ENCODE data around the gene TRMT61A. TPM values are rescaled to one million over a fixed set of nuclear protein-coding genes. Genes with fewer than 3 reads are reported as not detected.

Gene TRMT61A
- total RNA-seq (2021), result 22.5 and 25.9 TPM in 2 replicates
- percentile 69 among the genes with signal in this experiment for Bru-seq, nascent RNA
- percentile 65 among the genes with signal in this experiment for BruChase-seq, experiment 1, labeled RNA remaining after a 2-hour chase
- percentile 73 among the genes with signal in this experiment for BruChase-seq, experiment 2, labeled RNA remaining after a 6-hour chase
- long read RNA-seq, transcript TRMT61A-202 (4 exons, 3,229 nt), result major isoform, 23 of 40 reads
- long read RNA-seq, partial matches to known transcripts, result 15 of 40 reads
- long read RNA-seq, other reads (novel, unspliced or antisense), result 2 of 40 reads

DNA sequence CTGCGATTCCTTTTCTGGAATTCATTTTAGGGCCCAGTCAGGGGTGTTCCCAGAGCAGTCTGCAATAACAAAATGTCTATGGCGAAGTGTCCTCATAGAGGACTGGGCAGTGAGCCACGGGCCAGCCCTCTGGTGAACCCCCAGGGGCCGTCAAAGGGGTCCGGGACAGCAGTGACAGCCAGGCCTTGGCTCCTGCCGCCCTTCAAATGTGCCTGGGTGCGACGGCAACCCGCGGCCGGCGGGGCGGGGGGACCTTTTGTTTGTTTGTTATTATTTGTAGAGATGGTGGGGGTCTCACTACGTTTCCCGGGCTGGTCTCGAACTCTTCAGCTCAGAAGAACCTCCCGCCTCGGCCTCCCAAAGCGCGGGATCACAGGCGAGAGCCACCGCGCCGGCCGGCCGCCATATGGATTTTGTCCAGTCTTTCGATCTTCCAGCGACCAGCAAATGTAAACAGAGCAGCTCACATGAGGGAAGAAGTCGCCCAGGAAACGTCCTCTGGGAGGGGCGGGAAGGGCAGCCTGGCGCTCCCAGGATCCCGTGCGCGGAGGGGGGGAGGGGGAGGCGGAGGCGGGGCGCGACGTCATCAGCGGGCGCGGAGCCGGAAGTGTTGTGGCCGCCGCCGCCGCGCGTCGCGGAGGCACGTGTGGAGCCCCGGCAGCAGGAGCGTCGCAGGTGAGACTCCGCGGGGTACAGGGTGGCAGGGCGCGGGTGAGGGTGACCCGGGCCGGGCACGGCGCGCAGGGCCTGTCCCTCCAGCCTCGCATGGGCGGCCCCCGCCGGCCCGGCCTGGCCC is at the start of gene TRMT61A:
Gene TRMT61A, plus strand, starts transcription at position 610 of the 796 bp plus-strand sequence. CDS start 783 bp downstream, outside the sequence.
- TSS peak; percentile 74 for BruUV-seq (replicated peaks)
- Histone ChIP-seq H3K9me3 (ENCODE audit: insufficient read depth, low read depth) (no peaks in the 10 kb centered on the region), H3K27me3 (ENCODE audit: insufficient read depth, low read depth) (no peaks in the 10 kb centered on the region), H2AFZ (peak within 1 kb of the TSS; percentile 87), H3F3A (ENCODE audit: insufficient read depth, low read depth) (peaks cover 38% of the 10 kb centered on the region), H3K4me2 (peak within 1 kb of the TSS; percentile 97), H3K9me2 (ENCODE audit: insufficient read depth) (no peaks in the 10 kb centered on the region), H3K27ac (peak within 1 kb of the TSS; percentile 23), H3K4me3 (peak within 1 kb of the TSS; percentile 79), H3K4me1 (replicated peaks; ENCODE audit: insufficient read depth) (peaks cover 23% of the 10 kb centered on the region), H3K79me2 (ENCODE audit: low read depth) (peaks cover 44% of the 10 kb centered on the region), H4K20me1 (ENCODE audit: insufficient read depth) (peaks cover 32% of the 10 kb centered on the region), H3K36me3 (ENCODE audit: low read depth) (peaks cover 18% of the 10 kb centered on the region; the same call in 1 of the 2 replicates)
- intact Hi-C loops (cut with micrococcal nuclease; ENCODE audit: unreplicated experiment), result loop anchor here (1.0 kb wide), 1 partner anchor 12 kb away; no protein-coding TSS in a partner anchor
- DNase-seq, result peak; percentile 89 to 93
- ChIA-PET POLR2A (ENCODE audit: unreplicated experiment) (interaction anchor here (0.5 to 1.2 kb wide), 6 partner anchors 11 to 1136 kb away, joined by 3 to 10 read pairs (median 5); no protein-coding TSS in a partner anchor), CTCF (interaction anchor here (0.7 to 1.9 kb wide), 4 partner anchors 10 to 194 kb away, joined by 3 to 10 read pairs (median 4); no protein-coding TSS in a partner anchor)
- TF ChIP-seq EZH2 (IDR thresholded peaks at IDR 0.05; ENCODE audit: low read depth), result no peak
- TF ChIP-seq, protein P1, sequence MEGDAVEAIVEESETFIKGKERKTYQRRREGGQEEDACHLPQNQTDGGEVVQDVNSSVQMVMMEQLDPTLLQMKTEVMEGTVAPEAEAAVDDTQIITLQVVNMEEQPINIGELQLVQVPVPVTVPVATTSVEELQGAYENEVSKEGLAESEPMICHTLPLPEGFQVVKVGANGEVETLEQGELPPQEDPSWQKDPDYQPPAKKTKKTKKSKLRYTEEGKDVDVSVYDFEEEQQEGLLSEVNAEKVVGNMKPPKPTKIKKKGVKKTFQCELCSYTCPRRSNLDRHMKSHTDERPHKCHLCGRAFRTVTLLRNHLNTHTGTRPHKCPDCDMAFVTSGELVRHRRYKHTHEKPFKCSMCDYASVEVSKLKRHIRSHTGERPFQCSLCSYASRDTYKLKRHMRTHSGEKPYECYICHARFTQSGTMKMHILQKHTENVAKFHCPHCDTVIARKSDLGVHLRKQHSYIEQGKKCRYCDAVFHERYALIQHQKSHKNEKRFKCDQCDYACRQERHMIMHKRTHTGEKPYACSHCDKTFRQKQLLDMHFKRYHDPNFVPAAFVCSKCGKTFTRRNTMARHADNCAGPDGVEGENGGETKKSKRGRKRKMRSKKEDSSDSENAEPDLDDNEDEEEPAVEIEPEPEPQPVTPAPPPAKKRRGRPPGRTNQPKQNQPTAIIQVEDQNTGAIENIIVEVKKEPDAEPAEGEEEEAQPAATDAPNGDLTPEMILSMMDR (conservative IDR thresholded peaks at IDR 0.05), result no peak

DNA sequence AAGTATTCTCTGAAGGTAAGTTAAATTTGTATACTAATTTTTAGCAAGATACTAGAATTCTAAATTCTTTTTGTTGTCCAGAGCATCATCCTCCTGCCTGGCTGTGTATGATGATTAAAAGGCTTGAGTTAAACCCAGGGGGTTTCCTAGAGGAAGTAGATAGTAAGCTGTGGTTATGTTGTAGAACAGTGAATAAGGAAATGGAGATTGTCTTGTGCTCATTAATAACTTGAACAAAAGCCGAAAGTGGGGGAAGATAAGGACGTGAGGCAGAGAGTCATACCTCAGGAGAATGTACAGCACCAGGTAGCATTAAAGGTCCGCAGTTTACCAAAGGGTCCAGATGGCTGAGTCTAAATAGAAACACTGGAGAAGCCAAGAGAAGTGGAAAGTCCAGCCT is 48.4 kb upstream of the TRMT61A start:
- TF ChIP-seq EZH2 (IDR thresholded peaks at IDR 0.05; ENCODE audit: low read depth), result no peak
- TF ChIP-seq, protein P1 (conservative IDR thresholded peaks at IDR 0.05), result no peak
- H3K9me3 ChIP-seq (ENCODE audit: insufficient read depth, low read depth), result no peaks in the 10 kb centered on the region
- H3K27ac ChIP-seq, result no peak overlapping the region
- no peak for DNase-seq
- intact Hi-C loops (cut with micrococcal nuclease; ENCODE audit: unreplicated experiment), result no loop called here
- peaks cover 66% of the 10 kb centered on the region for H3F3A ChIP-seq (ENCODE audit: insufficient read depth, low read depth)
- ChIA-PET POLR2A (ENCODE audit: unreplicated experiment) (no interaction called here), CTCF (no interaction called here)
- no peak overlapping the region for H3K4me3 ChIP-seq
- H3K4me2 ChIP-seq, result no peak overlapping the region
- no peaks in the 10 kb centered on the region for H3K27me3 ChIP-seq (ENCODE audit: insufficient read depth, low read depth)
- H3K9me2 ChIP-seq (ENCODE audit: insufficient read depth), result no peaks in the 10 kb centered on the region
- no peak overlapping the region for H2AFZ ChIP-seq
- BruUV-seq (replicated peaks), result no TSS peak
- peaks cover 39% of the 10 kb centered on the region for H4K20me1 ChIP-seq (ENCODE audit: insufficient read depth)
- H3K79me2 ChIP-seq (ENCODE audit: low read depth), result no peaks in the 10 kb centered on the region
- H3K4me1 ChIP-seq (replicated peaks; ENCODE audit: insufficient read depth), result no peaks in the 10 kb centered on the region
- H3K36me3 ChIP-seq (ENCODE audit: low read depth), result peaks cover 68% of the 10 kb centered on the region

DNA sequence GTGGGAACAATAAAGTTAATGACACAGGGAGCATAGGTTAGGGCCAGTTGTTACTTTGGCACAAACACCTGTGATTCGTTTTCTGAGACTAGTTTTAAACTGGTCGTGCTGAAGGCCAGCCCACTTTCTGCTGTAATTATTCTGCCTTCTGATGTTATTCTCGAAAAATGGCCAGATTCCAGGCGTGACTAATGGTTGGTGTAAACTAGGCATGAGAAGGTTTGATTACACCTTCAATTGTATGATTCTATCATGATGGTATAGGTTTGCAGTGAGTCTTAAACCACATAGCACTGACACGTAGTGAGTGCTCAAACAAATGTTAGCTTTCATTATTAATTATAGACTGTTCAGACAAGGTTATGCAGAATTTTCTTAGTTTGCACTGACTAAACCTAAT is 45.4 kb upstream of the TRMT61A start:
- H3K27ac ChIP-seq, result peak overlapping the region; percentile 25; the same call in 1 of the 2 replicates
- H3K4me2 ChIP-seq, result no peak overlapping the region
- peaks cover 56% of the 10 kb centered on the region for H3K36me3 ChIP-seq (ENCODE audit: low read depth)
- H3K4me3 ChIP-seq, result no peak overlapping the region
- H3K4me1 ChIP-seq (replicated peaks; ENCODE audit: insufficient read depth), result no peaks in the 10 kb centered on the region
- POLR2A ChIA-PET (ENCODE audit: unreplicated experiment), result no interaction called here
- BruUV-seq (replicated peaks), result no TSS peak
- peak; percentile 45 to 58 for DNase-seq
- CTCF ChIA-PET, result no interaction called here
- H3K9me2 ChIP-seq (ENCODE audit: insufficient read depth), result no peaks in the 10 kb centered on the region
- intact Hi-C loops (cut with micrococcal nuclease; ENCODE audit: unreplicated experiment), result no loop called here
- H3F3A ChIP-seq (ENCODE audit: insufficient read depth, low read depth), result peaks cover 52% of the 10 kb centered on the region
- TF ChIP-seq, protein P1 (conservative IDR thresholded peaks at IDR 0.05), result no peak
- no peak for TF ChIP-seq EZH2 (IDR thresholded peaks at IDR 0.05; ENCODE audit: low read depth)
- peaks cover 25% of the 10 kb centered on the region for H4K20me1 ChIP-seq (ENCODE audit: insufficient read depth)
- no peaks in the 10 kb centered on the region for H3K79me2 ChIP-seq (ENCODE audit: low read depth)
- H3K27me3 ChIP-seq (ENCODE audit: insufficient read depth, low read depth), result no peaks in the 10 kb centered on the region
- H2AFZ ChIP-seq, result no peak overlapping the region
- no peaks in the 10 kb centered on the region for H3K9me3 ChIP-seq (ENCODE audit: insufficient read depth, low read depth)
